Endothelial cell of umbilical vein (primary cell): ENCODE results near the gene EVX2. TPM values are rescaled to one million over a fixed set of nuclear protein-coding genes. Genes with fewer than 3 reads are reported as not detected.
A peak's percentile ranks its signal among the peaks of the same experiment; 100 is the strongest.

Experiments used
- BruUV-seq: library from RNA; stranded (reverse); fragments of 400-500 nt; replicated peaks from 2 replicates; lab custom pipeline; 2021; lab: Mats Ljungman, UMichigan
- CTCF ChIA-PET: fragments of 300-600, 350-600 bp; sonication (Branson Sonifier 250); formaldehyde crosslinking; loops from one replicate; lab custom pipeline; 2021; ENCODE audit warnings: antibody characterized with exemption, inconsistent platforms; lab: Charles Lee
- POLR2A ChIA-PET: fragments of 300-600, 350-600 bp; sonication (Branson Sonifier 250); formaldehyde crosslinking; loops from one replicate; lab custom pipeline; 2021; ENCODE audit warnings: antibody characterized with exemption, inconsistent platforms; lab: Charles Lee
- DNase-seq: peaks from one replicate; pipeline ENCODE4 v3.0.0-alpha.2; 2011; ENCODE audit warnings: low read depth, low spot score
- FAIRE-seq: peaks from 2 replicates; lab custom pipeline; 2011; peaks lifted over from hg19 to GRCh38; lab: Jason Lieb, UNC
- H2AFZ ChIP-seq: 2 replicates; pipeline ENCODE4 v1.6.0; 2012; ENCODE audit warnings: low read depth, low read length, control low read depth, inconsistent platforms
- H3K27ac ChIP-seq: 2 replicates; pipeline ENCODE4 v1.5.1; 2011; ENCODE audit warnings: low read depth, mild to moderate bottlenecking, control low read depth, low read length, moderate library complexity; ENCODE audit not compliant: insufficient read depth
- H3K27me3 ChIP-seq, 2 experiments: 2 replicates each; pipeline versions ENCODE4 v1.6.0 to v1.6.1; 2011; ENCODE audit warnings: low read length in 2 of 2, mixed read lengths in 1 of 2; ENCODE audit not compliant: control insufficient read depth in 2 of 2, insufficient read depth in 2 of 2
- H3K36me3 ChIP-seq, 2 experiments: 2 replicates in 1 of 2; 3 replicates in 1 of 2; pipeline ENCODE4 v1.5.1; 2011; ENCODE audit warnings: low read length in 2 of 2, mild to moderate bottlenecking in 1 of 2, moderate library complexity in 1 of 2; ENCODE audit not compliant: control insufficient read depth in 2 of 2, insufficient read depth in 2 of 2; ENCODE audit errors: extremely low read depth in 1 of 2
- H3K4me1 ChIP-seq: 3 replicates; pipeline ENCODE4 v1.5.1; 2011; ENCODE audit warnings: mild to moderate bottlenecking, low read length; ENCODE audit not compliant: control insufficient read depth, insufficient read depth; ENCODE audit errors: extremely low read depth
- H3K4me2 ChIP-seq: 2 replicates; pipeline ENCODE4 v1.6.1; 2011; ENCODE audit warnings: low read length, control low read depth, mixed read lengths; ENCODE audit not compliant: insufficient read depth
- H3K4me3 ChIP-seq, 3 experiments: fragments of 200-600 bp in 1 of 3; sonication (generic), shearing (Covaris generic) in 1 of 3; replicated peaks in 1 of 3; 2 replicates each; pipeline ENCODE4 v1.5.1; 2011 to 2016; ENCODE audit warnings: control low read depth in 3 of 3, low read length in 3 of 3, mild to moderate bottlenecking in 2 of 3, inconsistent platforms in 1 of 3, low read depth in 1 of 3, moderate library complexity in 1 of 3; ENCODE audit not compliant: insufficient read depth in 1 of 3
- H3K79me2 ChIP-seq: 2 replicates; pipeline ENCODE4 v1.6.0; 2012; ENCODE audit warnings: low read length, inconsistent platforms; ENCODE audit not compliant: control insufficient read depth, insufficient read depth
- H3K9ac ChIP-seq: replicated peaks from 2 replicates; pipeline ENCODE3; 2011; ENCODE audit warnings: low read length, control low read depth; ENCODE audit not compliant: insufficient read depth; ENCODE audit errors: extremely low read depth
- H3K9me1 ChIP-seq: replicated peaks from 3 replicates; pipeline ENCODE4 v1.6.0; 2011; ENCODE audit warnings: mild to moderate bottlenecking, low read length; ENCODE audit not compliant: control insufficient read depth, insufficient read depth; ENCODE audit errors: extremely low read depth
- H3K9me3 ChIP-seq: replicated peaks from 2 replicates; pipeline ENCODE4 v1.5.1; 2012; ENCODE audit warnings: low read length, inconsistent platforms; ENCODE audit not compliant: control insufficient read depth, insufficient read depth
- H4K20me1 ChIP-seq: replicated peaks from 2 replicates; pipeline ENCODE3; 2011; ENCODE audit warnings: mild to moderate bottlenecking, low read length; ENCODE audit not compliant: control insufficient read depth, insufficient read depth; ENCODE audit errors: extremely low read depth
- CTCF ChIP-seq, 2 donors: IDR thresholded peaks; 1 replicate in 1 of 2; 2 replicates in 1 of 2; pipeline ENCODE4 v1.5.1; 2011; ENCODE audit warnings: low read length in 2 of 2, mild to moderate bottlenecking in 2 of 2, moderate library complexity in 2 of 2, control low read depth in 1 of 2, inconsistent platforms in 1 of 2, low read depth in 1 of 2; ENCODE audit not compliant: insufficient read depth in 1 of 2; ENCODE audit errors: extremely low read depth in 1 of 2
- EZH2 ChIP-seq: IDR thresholded peaks from 2 replicates; pipeline ENCODE4 v1.6.1; 2012; ENCODE audit warnings: borderline replicate concordance, low read depth, mild to moderate bottlenecking, moderate library complexity, low read length, inconsistent platforms; ENCODE audit not compliant: severe bottlenecking
- FOS ChIP-seq: IDR thresholded peaks from 2 replicates; pipeline ENCODE4 v1.6.1; 2011; ENCODE audit warnings: mild to moderate bottlenecking, low read length, moderate library complexity, borderline replicate concordance; ENCODE audit not compliant: insufficient read depth
- GATA2 ChIP-seq: IDR thresholded peaks from 2 replicates; pipeline ENCODE4 v1.7.0; 2011; ENCODE audit warnings: low read depth, mild to moderate bottlenecking, moderate library complexity, mixed read lengths, low read length; ENCODE audit not compliant: insufficient read length, insufficient read depth
- JUN ChIP-seq: IDR thresholded peaks from 2 replicates; pipeline ENCODE4 v1.6.1; 2011; ENCODE audit warnings: borderline replicate concordance, low read depth; ENCODE audit not compliant: insufficient read length, insufficient read depth
- MYC ChIP-seq: IDR thresholded peaks from one replicate; pipeline ENCODE4 v1.6.1; 2011; ENCODE audit warnings: mild to moderate bottlenecking, low read depth, low read length
- POLR2A ChIP-seq: IDR thresholded peaks from 2 replicates; pipeline ENCODE4 v1.6.1; 2012; ENCODE audit warnings: low read depth, mild to moderate bottlenecking, control low read depth, low read length
- dilution Hi-C: fragments of 300-500 bp; cut with MboI; formaldehyde crosslinking; loops from one replicate; pipeline ENCODE4 v1.15.0; 2019; ENCODE audit warnings: low sequenced_read_pairs; ENCODE audit not compliant: extremely low pct_ligation_motif_present
- intact Hi-C: fragments of 100-400 bp; cut with micrococcal nuclease; formaldehyde crosslinking; loops from one replicate; pipeline ENCODE4 v1.10.0; 2022
- polyA plus RNA-seq, 4 experiments: library from polyadenylated mRNA; depleted of rRNA in 3 of 4; stranded (reverse) in 3 of 4; unstranded in 1 of 4; fragments of >200 nt; gene quantifications; 2 replicates each; pipeline versions ENCODE4 v1.2.1 to v1.2.3, GENCODE V29; 2011 to 2012; ENCODE audit warnings: missing spikeins in 1 of 4
- total RNA-seq: library from RNA; stranded (reverse); gene quantifications from 2 replicates; pipeline ENCODE4 v1.2.3, GENCODE V29; 2021
- TF ChIP-seq, protein P1 (sequence below): IDR thresholded peaks from 2 replicates; pipeline ENCODE4 v1.6.1; 2011; ENCODE audit not compliant: insufficient read depth, insufficient read length

The EVX2 gene
- total and polyA plus RNA-seq, 2 donors (not counting 3 experiments of a cell fraction or from before 2014, with no cell fraction given), result not detected

DNA sequence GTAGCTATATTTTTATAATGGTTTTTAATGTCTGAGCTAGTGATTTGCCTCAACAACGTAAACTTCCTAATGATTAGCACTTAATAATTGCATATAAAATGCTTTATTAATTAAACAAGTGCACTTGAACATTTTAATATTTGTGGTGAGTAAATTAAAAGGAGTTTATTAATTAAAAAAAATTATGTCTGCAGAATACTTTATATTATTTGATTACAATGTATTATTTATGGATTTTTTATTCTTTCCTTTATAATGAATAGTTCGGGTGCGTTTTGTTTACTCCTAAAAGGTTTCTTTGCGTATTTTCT is 48.0 kb upstream of the EVX2 start:
- no peak for FAIRE-seq
- POLR2A ChIA-PET, result interaction anchor here (0.9 to 2.0 kb wide), 3 partner anchors 422 to 505 kb away, joined by 3 to 11 read pairs (median 5); no protein-coding TSS in a partner anchor
- peak overlapping the region; percentile 99 for H3K4me2 ChIP-seq

GRCh38 chr2:176130957-176131847 is 47.4 kb upstream of the EVX2 start:
- H4K20me1 ChIP-seq, result no peaks in the 10 kb centered on the region
- peaks cover 52% of the 10 kb centered on the region for H3K4me1 ChIP-seq
- H3K79me2 ChIP-seq, result peaks cover 18% of the 10 kb centered on the region
- DNase-seq (peak; percentile 62), FAIRE-seq (no peak)
- no peaks in the 10 kb centered on the region for H3K9me3 ChIP-seq
- peak overlapping the region; percentile 80 for H2AFZ ChIP-seq
- POLR2A ChIA-PET, result interaction anchor here (0.9 to 2.0 kb wide), 3 partner anchors 423 to 506 kb away, joined by 3 to 11 read pairs (median 5); no protein-coding TSS in a partner anchor
- peak overlapping the region; percentile 99 for H3K4me2 ChIP-seq
- TF ChIP-seq EZH2 (no peak), JUN (no peak), GATA2 (no peak), CTCF (IDR thresholded peaks at IDR 0.05; ENCODE audit: extremely low read depth in 1 of 2, insufficient read depth in 1 of 2, low read depth in 1 of 2, low read length in 2 of 2) (no peak), POLR2A (no peak), MYC (no peak), FOS (no peak)
- TF ChIP-seq, protein P1, sequence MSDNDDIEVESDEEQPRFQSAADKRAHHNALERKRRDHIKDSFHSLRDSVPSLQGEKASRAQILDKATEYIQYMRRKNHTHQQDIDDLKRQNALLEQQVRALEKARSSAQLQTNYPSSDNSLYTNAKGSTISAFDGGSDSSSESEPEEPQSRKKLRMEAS, result no peak
- dilution Hi-C loops, result loop anchor here (25.0 kb wide), 1 partner anchor 506 kb away; no protein-coding TSS in a partner anchor
- CTCF ChIA-PET, result interaction anchor here (0.6 to 10.1 kb wide), 18 partner anchors 8 to 1033 kb away, joined by 3 to 458 read pairs (median 5); partner anchors contain the start of gene HOXD9
- H3K27me3 ChIP-seq, result no peaks in the 10 kb centered on the region
- no peaks in the 10 kb centered on the region for H3K36me3 ChIP-seq
- intact Hi-C loops, result loop anchor here (2.0 kb wide), 1 partner anchor 1082 kb away; the partner anchor contains the start of gene HNRNPA3
- H3K9me1 ChIP-seq, result no peaks in the 10 kb centered on the region
- peak overlapping the region; percentile 43 to 93 (median 88) for H3K4me3 ChIP-seq
- H3K9ac ChIP-seq, result peak overlapping the region; percentile 90
- TSS peak; percentile 66 for BruUV-seq
- H3K27ac ChIP-seq, result peak overlapping the region; percentile 67

More for the DNA sequence above, 48.0 kb upstream of the EVX2 start:
- Histone ChIP-seq H3K79me2 (peaks cover 23% of the 10 kb centered on the region), H3K4me1 (peaks cover 52% of the 10 kb centered on the region), H3K36me3 (no peaks in the 10 kb centered on the region), H3K4me3 (peak overlapping the region; percentile 43 to 93 (median 88)), H2AFZ (no peak overlapping the region), H3K9me1 (no peaks in the 10 kb centered on the region), H4K20me1 (no peaks in the 10 kb centered on the region), H3K27me3 (no peaks in the 10 kb centered on the region), H3K9me3 (no peaks in the 10 kb centered on the region), H3K9ac (peak overlapping the region; percentile 90), H3K27ac (peak overlapping the region; percentile 67)
- intact Hi-C loops, result loop anchor here (2.0 kb wide), 1 partner anchor 1081 kb away; the partner anchor contains the start of gene HNRNPA3
- TF ChIP-seq POLR2A (no peak), FOS (no peak), GATA2 (no peak), JUN (no peak), EZH2 (no peak), MYC (no peak)
- dilution Hi-C loops, result loop anchor here (25.0 kb wide), 1 partner anchor 505 kb away; no protein-coding TSS in a partner anchor
- no peak for DNase-seq
- no TSS peak for BruUV-seq
- CTCF ChIA-PET, result interaction anchor here (1.0 to 10.1 kb wide), 16 partner anchors 8 to 1033 kb away, joined by 3 to 458 read pairs (median 5); partner anchors contain the start of gene HOXD9
